ENCODE results near the gene CYGB. TPM values are rescaled to one million over a fixed set of nuclear protein-coding genes. Genes with fewer than 3 reads are reported as not detected.

CYGB gene
- total and polyA plus RNA-seq, 2 donors, result 14.4 to 68.7 TPM

- no peak for DNase-seq (ENCODE audit: extremely low spot score)
- Histone ChIP-seq H3K4me3 (ENCODE audit: low read depth, low read length) (no peak overlapping the region), H3K4me1 (ENCODE audit: insufficient read depth) (no peaks in the 10 kb centered on the region), H3K36me3 (ENCODE audit: insufficient read depth) (no peaks in the 10 kb centered on the region), H3K27ac (ENCODE audit: low read depth) (no peak overlapping the region)
- WGBS, result 45% methylated on average over 15 of the region's 15 CpGs
Observed at GRCh38 chr17:76480632-76481031, 56.9 kb downstream of the CYGB start.

- no peaks in the 10 kb centered on the region for H3K36me3 ChIP-seq (ENCODE audit: insufficient read depth)
- 93% methylated on average over 14 of the region's 14 CpGs for WGBS
- no peak overlapping the region for H3K27ac ChIP-seq (ENCODE audit: low read depth)
Observed at GRCh38 chr17:76479515-76480060, 57.9 kb downstream of the CYGB start.

GRCh38 chr17:76478730-76479514 is 58.6 kb downstream of the CYGB start:
- no peak for DNase-seq (ENCODE audit: extremely low spot score)
- Histone ChIP-seq H3K27ac (ENCODE audit: low read depth) (no peak overlapping the region), H3K36me3 (ENCODE audit: insufficient read depth) (no peaks in the 10 kb centered on the region), H3K4me3 (ENCODE audit: low read depth, low read length) (no peak overlapping the region), H3K4me1 (ENCODE audit: insufficient read depth) (no peaks in the 10 kb centered on the region)
- 92% methylated on average over 37 of the region's 37 CpGs for WGBS

More at GRCh38 chr17:76479515-76480060, 57.9 kb downstream of the CYGB start:
- DNase-seq (ENCODE audit: extremely low spot score), result no peak
- Histone ChIP-seq H3K4me1 (ENCODE audit: insufficient read depth) (no peaks in the 10 kb centered on the region), H3K4me3 (ENCODE audit: low read depth, low read length) (no peak overlapping the region)

- H3K4me1 ChIP-seq (ENCODE audit: insufficient read depth), result no peaks in the 10 kb centered on the region
- no peak overlapping the region for H3K4me3 ChIP-seq (ENCODE audit: low read depth, low read length)
- no peak for DNase-seq (ENCODE audit: extremely low spot score)
- H3K36me3 ChIP-seq (ENCODE audit: insufficient read depth), result no peaks in the 10 kb centered on the region
- no peak overlapping the region for H3K27ac ChIP-seq (ENCODE audit: low read depth)
- 92% methylated on average over 10 of the region's 10 CpGs for whole genome bisulfite sequencing
Observed at GRCh38 chr17:76478097-76478496, 59.4 kb downstream of the CYGB start.

GRCh38 chr17:76477576-76477975 is 59.9 kb downstream of the CYGB start:
- no peaks in the 10 kb centered on the region for H3K4me1 ChIP-seq (ENCODE audit: insufficient read depth)
- no peak overlapping the region for H3K4me3 ChIP-seq (ENCODE audit: low read depth, low read length)
- no peaks in the 10 kb centered on the region for H3K36me3 ChIP-seq (ENCODE audit: insufficient read depth)
- no peak for DNase-seq (ENCODE audit: extremely low spot score)
- WGBS, result 89% methylated on average over 15 of the region's 15 CpGs
- H3K27ac ChIP-seq (ENCODE audit: low read depth), result no peak overlapping the region

Small RNAs within 50 kb of the gene (small RNA-seq; reads per million reads assigned to genes)
- gene SNORD1A, result not detected
- gene SNORD1B, result 191 reads per million, percentile 98 among the genes with 10 or more reads in this experiment

Other genes starting within 250 kb of the CYGB start
- gene QRICH2, start 229.4 kb downstream of the CYGB start, total RNA-seq, result 3.2 TPM
- 2.4 TPM for gene QRICH2, start 229.4 kb downstream of the CYGB start, polyA plus RNA-seq
- gene PRPSAP1, start 183.8 kb downstream of the CYGB start, total RNA-seq, result 38.9 TPM
- 40.5 TPM for gene PRPSAP1, start 183.8 kb downstream of the CYGB start, polyA plus RNA-seq
- 3.8 TPM for gene SPHK1, start 153.1 kb downstream of the CYGB start, total RNA-seq
- 12.6 TPM for gene SPHK1, start 153.1 kb downstream of the CYGB start, polyA plus RNA-seq
- gene UBE2O, start 84.6 kb downstream of the CYGB start, total RNA-seq, result 18.3 TPM
- 14.0 TPM for gene UBE2O, start 84.6 kb downstream of the CYGB start, polyA plus RNA-seq
- gene AANAT, start 70.1 kb downstream of the CYGB start, total RNA-seq, result not detected
- gene AANAT, start 70.1 kb downstream of the CYGB start, polyA plus RNA-seq, result not detected
- gene RHBDF2, start 36.3 kb downstream of the CYGB start, total RNA-seq, result 4.2 TPM
- 17.2 TPM for gene RHBDF2, start 36.3 kb downstream of the CYGB start, polyA plus RNA-seq
- gene PRCD, start 2.3 kb upstream of the CYGB start, total RNA-seq, result 7.1 TPM
- gene PRCD, start 2.3 kb upstream of the CYGB start, polyA plus RNA-seq, result 10.6 TPM
- 10.3 TPM for gene ST6GALNAC2, start 48.2 kb upstream of the CYGB start, total RNA-seq
- gene ST6GALNAC2, start 48.2 kb upstream of the CYGB start, polyA plus RNA-seq, result 7.6 TPM
- 0.42 TPM for gene ST6GALNAC1, start 106.0 kb upstream of the CYGB start, total RNA-seq
- gene ST6GALNAC1, start 106.0 kb upstream of the CYGB start, polyA plus RNA-seq, result 4.2 TPM
- 188 TPM for gene MXRA7, start 173.3 kb upstream of the CYGB start, total RNA-seq
- gene MXRA7, start 173.3 kb upstream of the CYGB start, polyA plus RNA-seq, result 432 TPM
- gene JMJD6, start 188.9 kb upstream of the CYGB start, total RNA-seq, result 13.5 TPM
- 41.4 TPM for gene JMJD6, start 188.9 kb upstream of the CYGB start, polyA plus RNA-seq
- gene METTL23, start 189.1 kb upstream of the CYGB start, total RNA-seq, result 22.6 TPM
- 38.4 TPM for gene METTL23, start 189.1 kb upstream of the CYGB start, polyA plus RNA-seq
- gene SRSF2, start 199.6 kb upstream of the CYGB start, total RNA-seq, result 134 TPM
- gene SRSF2, start 199.6 kb upstream of the CYGB start, polyA plus RNA-seq, result 148 TPM
- 69.5 TPM for gene MFSD11, start 200.4 kb upstream of the CYGB start, total RNA-seq
- gene MFSD11, start 200.4 kb upstream of the CYGB start, polyA plus RNA-seq, result 16.6 TPM